Prostate gland (tissue), 2 donors: ENCODE results near the gene RBFOX1. TPM values are rescaled to one million over a fixed set of nuclear protein-coding genes. Genes with fewer than 3 reads are reported as not detected.

Experiments used
- DNase-seq: peaks from one replicate; pipeline ENCODE4 v3.0.0-alpha.2; 2019; ENCODE audit warnings: low spot score
- H3K27ac ChIP-seq, 2 donors: fragments of 200-600 bp; sonication (generic); 2 replicates each; pipeline ENCODE4 v1.5.1; 2017 to 2019
- H3K27me3 ChIP-seq: fragments of 200-600 bp; sonication (generic); replicated peaks from 2 replicates; pipeline ENCODE4 v1.5.1; 2019; ENCODE audit not compliant: insufficient read depth
- H3K36me3 ChIP-seq, 2 donors: fragments of 200-600 bp; sonication (generic); 1 replicate in 1 of 2; 2 replicates in 1 of 2; pipeline versions ENCODE4 v1.5.1 to v1.8.1; 2017 to 2019
- H3K4me1 ChIP-seq: fragments of 200-600 bp; sonication (generic); replicated peaks from 2 replicates; pipeline ENCODE4 v1.5.1; 2019
- H3K4me3 ChIP-seq, 2 donors: fragments of 200-600 bp; sonication (generic); 2 replicates each; pipeline ENCODE4 v1.5.1; 2017 to 2019
- H3K9me3 ChIP-seq: fragments of 200-600 bp; sonication (generic); 2 replicates; pipeline ENCODE4 v1.5.1; 2017
- POLR2A ChIP-seq: fragments of 450-650 bp; IDR thresholded peaks from one replicate; pipeline ENCODE4 v1.6.1; 2016; ENCODE audit warnings: antibody characterized with exemption, mild to moderate bottlenecking
- POLR2AphosphoS5 ChIP-seq: sonication (generic); formaldehyde crosslinking; IDR thresholded peaks from one replicate; pipeline ENCODE4 v1.6.1; 2017; ENCODE audit warnings: antibody characterized with exemption
- WGBS: methylation state at CpG from one replicate; pipeline ENCODE4 v1.1.5; 2018; 5-methylcytosine and 5-hydroxymethylcytosine counted together
- intact Hi-C: fragments of 100-400 bp; cut with DNase I; formaldehyde crosslinking; loops from one replicate; pipeline ENCODE4 v1.14.2; 2022
- total RNA-seq, 2 donors: library from RNA; depleted of rRNA; stranded (reverse); fragments of >200 nt; gene quantifications; one replicate each; pipeline ENCODE4 v1.1.0, GENCODE V29; 2016
- TF ChIP-seq, protein P1 (sequence below), 4 experiments: fragments of 200-600 bp in 2 of 4; fragments of 450-650 bp in 2 of 4; sonication (generic) in 2 of 4; IDR thresholded peaks; 1 replicate in 3 of 4; 2 replicates in 1 of 4; pipeline ENCODE4 v1.5.1; 2016 to 2019; ENCODE audit warnings: antibody characterized with exemption in 4 of 4, mild to moderate bottlenecking in 2 of 4, moderate library complexity in 2 of 4

RBFOX1 gene
- total RNA-seq, 2 donors from 2014 or later: 1.3 to 1.5 TPM

GRCh38 chr16:7373776-7374175 lies 41.1 kb downstream of the RBFOX1 start:
- TF ChIP-seq, protein P1, sequence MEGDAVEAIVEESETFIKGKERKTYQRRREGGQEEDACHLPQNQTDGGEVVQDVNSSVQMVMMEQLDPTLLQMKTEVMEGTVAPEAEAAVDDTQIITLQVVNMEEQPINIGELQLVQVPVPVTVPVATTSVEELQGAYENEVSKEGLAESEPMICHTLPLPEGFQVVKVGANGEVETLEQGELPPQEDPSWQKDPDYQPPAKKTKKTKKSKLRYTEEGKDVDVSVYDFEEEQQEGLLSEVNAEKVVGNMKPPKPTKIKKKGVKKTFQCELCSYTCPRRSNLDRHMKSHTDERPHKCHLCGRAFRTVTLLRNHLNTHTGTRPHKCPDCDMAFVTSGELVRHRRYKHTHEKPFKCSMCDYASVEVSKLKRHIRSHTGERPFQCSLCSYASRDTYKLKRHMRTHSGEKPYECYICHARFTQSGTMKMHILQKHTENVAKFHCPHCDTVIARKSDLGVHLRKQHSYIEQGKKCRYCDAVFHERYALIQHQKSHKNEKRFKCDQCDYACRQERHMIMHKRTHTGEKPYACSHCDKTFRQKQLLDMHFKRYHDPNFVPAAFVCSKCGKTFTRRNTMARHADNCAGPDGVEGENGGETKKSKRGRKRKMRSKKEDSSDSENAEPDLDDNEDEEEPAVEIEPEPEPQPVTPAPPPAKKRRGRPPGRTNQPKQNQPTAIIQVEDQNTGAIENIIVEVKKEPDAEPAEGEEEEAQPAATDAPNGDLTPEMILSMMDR (IDR thresholded peaks at IDR 0.05): no peak
- TF ChIP-seq POLR2A (no peak), POLR2AphosphoS5 (no peak)
- Histone ChIP-seq H3K27ac (no peak overlapping the region), H3K36me3 (no peaks in the 10 kb centered on the region), H3K9me3 (no peaks in the 10 kb centered on the region), H3K4me3 (no peak overlapping the region), H3K4me1 (no peaks in the 10 kb centered on the region), H3K27me3 (no peaks in the 10 kb centered on the region)
- WGBS: 68% methylated on average over 5 of the region's 5 CpGs
- DNase-seq: no peak
- intact Hi-C loops: no loop called here

GRCh38 chr16:7374614-7375174 lies 42.0 kb downstream of the RBFOX1 start:
- TF ChIP-seq POLR2AphosphoS5: no peak
- TF ChIP-seq, protein P1 (IDR thresholded peaks at IDR 0.05): no peak
- TF ChIP-seq POLR2A: no peak
- no peak overlapping the region for H3K4me3 ChIP-seq
- WGBS: 61% methylated on average over 9 of the region's 9 CpGs
- H3K36me3 ChIP-seq: no peaks in the 10 kb centered on the region
- no peaks in the 10 kb centered on the region for H3K4me1 ChIP-seq
- intact Hi-C loops: no loop called here
- H3K27me3 ChIP-seq: no peaks in the 10 kb centered on the region
- H3K27ac ChIP-seq: no peak overlapping the region
- no peaks in the 10 kb centered on the region for H3K9me3 ChIP-seq
- DNase-seq: no peak

- no peak for TF ChIP-seq POLR2A
- TF ChIP-seq, protein P1 (IDR thresholded peaks at IDR 0.05): no peak
- TF ChIP-seq POLR2AphosphoS5: no peak
Measured at GRCh38 chr16:7376227-7376626, 43.6 kb downstream of the RBFOX1 start.

DNA sequence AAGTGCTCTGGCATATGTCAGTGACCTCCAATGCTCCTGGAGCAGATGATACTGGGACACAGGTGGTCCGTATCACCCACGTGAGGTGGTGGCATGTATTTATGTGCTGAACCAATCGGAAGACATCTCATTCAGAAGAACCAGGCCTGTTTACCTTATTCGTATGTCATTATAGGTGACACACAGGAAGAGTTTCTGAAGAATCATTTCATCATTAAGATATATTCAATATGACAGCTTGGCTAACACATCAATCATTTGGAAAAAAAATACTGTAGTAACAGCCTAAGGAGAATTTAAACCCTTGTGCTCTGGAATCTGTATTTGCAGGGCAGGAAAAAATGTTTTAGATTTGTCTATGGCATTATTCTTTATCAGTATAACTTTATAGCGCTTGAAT lies 44.6 kb downstream of the RBFOX1 start:
- no peaks in the 10 kb centered on the region for H3K27me3 ChIP-seq
- TF ChIP-seq, protein P1 (IDR thresholded peaks at IDR 0.05): no peak
- no peak for TF ChIP-seq POLR2AphosphoS5
- no peak for TF ChIP-seq POLR2A
- intact Hi-C loops: no loop called here
- H3K4me3 ChIP-seq: no peak overlapping the region
- no peaks in the 10 kb centered on the region for H3K4me1 ChIP-seq
- H3K27ac ChIP-seq: no peak overlapping the region
- no peak for DNase-seq
- no peaks in the 10 kb centered on the region for H3K9me3 ChIP-seq
- H3K36me3 ChIP-seq: no peaks in the 10 kb centered on the region
- WGBS: 81% methylated on average over 5 of the region's 5 CpGs

More at GRCh38 chr16:7376227-7376626, 43.6 kb downstream of the RBFOX1 start:
- intact Hi-C loops: no loop called here
- no peak overlapping the region for H3K4me3 ChIP-seq
- H3K36me3 ChIP-seq: no peaks in the 10 kb centered on the region
- WGBS: 77% methylated on average over 5 of the region's 5 CpGs
- DNase-seq: no peak
- H3K27ac ChIP-seq: no peak overlapping the region
- no peaks in the 10 kb centered on the region for H3K4me1 ChIP-seq
- H3K27me3 ChIP-seq: no peaks in the 10 kb centered on the region
- no peaks in the 10 kb centered on the region for H3K9me3 ChIP-seq

DNA sequence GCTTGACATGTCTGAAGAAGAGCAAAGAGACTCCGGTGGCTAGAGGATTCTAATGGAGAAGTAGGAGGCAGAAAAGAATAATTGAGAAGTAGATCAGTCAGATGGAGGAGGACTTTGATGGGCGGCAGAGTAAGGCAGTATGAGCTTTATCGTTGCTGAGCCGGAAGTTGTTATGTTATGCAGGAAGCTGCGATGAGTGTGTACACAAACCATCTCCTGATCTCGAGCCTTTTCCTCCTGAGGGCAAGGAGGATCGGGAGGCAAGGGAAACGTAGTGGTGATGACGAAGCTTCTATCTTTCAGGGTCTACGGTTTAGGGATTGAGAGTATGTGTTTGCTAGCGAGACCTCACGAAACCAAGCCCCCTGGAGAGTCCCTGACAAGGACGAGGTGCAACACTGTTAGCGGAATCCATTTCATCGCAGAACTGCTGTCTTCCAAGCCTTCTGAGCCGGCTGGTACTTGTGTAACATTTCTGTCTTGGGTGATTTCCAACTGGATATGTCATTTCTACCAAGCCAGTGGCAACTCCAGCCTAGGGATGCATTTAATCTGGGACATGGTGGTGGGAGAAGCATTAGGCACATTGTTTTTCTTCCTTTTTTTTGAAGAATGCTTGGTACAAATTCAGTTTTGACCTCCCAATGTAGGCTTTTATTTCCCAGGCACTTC lies 45.5 kb downstream of the RBFOX1 start:
- no peak for DNase-seq
- Histone ChIP-seq H3K27ac (no peak overlapping the region), H3K27me3 (no peaks in the 10 kb centered on the region), H3K4me1 (no peaks in the 10 kb centered on the region), H3K4me3 (no peak overlapping the region), H3K9me3 (no peaks in the 10 kb centered on the region), H3K36me3 (no peaks in the 10 kb centered on the region)
- intact Hi-C loops: no loop called here
- WGBS: 82% methylated on average over 16 of the region's 16 CpGs
- no peak for TF ChIP-seq POLR2A
